Mesendoderm (in vitro differentiated cells): ENCODE measurements around the gene ABHD17C.
A peak's percentile ranks its signal among the peaks of the same experiment; 100 is the strongest.

Source experiments
- DNase-seq: peaks from one replicate; pipeline ENCODE4 v3.0.0; 2013
- H2AK5ac ChIP-seq: 2 replicates; pipeline ENCODE4 v1.6.1; 2013; ENCODE audit warnings: low read length, inconsistent platforms
- H2BK120ac ChIP-seq: 2 replicates; pipeline ENCODE4 v1.6.1; 2013; ENCODE audit warnings: low read depth, mild to moderate bottlenecking, low read length, moderate library complexity, mixed read lengths
- H2BK15ac ChIP-seq: replicated peaks from 2 replicates; pipeline ENCODE4 v1.6.1; 2013; ENCODE audit warnings: low read depth, mild to moderate bottlenecking, moderate library complexity
- H2BK5ac ChIP-seq: 2 replicates; pipeline ENCODE4 v1.6.1; 2013; ENCODE audit warnings: low read length, inconsistent platforms
- H3K18ac ChIP-seq: 2 replicates; pipeline ENCODE4 v1.6.1; 2013; ENCODE audit warnings: mild to moderate bottlenecking, low read length, mixed read lengths
- H3K23ac ChIP-seq: one replicate; pipeline ENCODE4 v1.6.1; 2013; ENCODE audit warnings: low read length
- H3K27ac ChIP-seq: 2 replicates; pipeline ENCODE4 v1.5.1; 2013; ENCODE audit warnings: low read depth, mild to moderate bottlenecking, inconsistent platforms, low read length, moderate library complexity
- H3K27me3 ChIP-seq: 2 replicates; pipeline ENCODE4 v1.6.1; 2013; ENCODE audit warnings: low read length, control low read depth, mild to moderate bottlenecking, inconsistent platforms; ENCODE audit not compliant: insufficient read depth, poor library complexity
- H3K36me3 ChIP-seq: 2 replicates; pipeline ENCODE4 v1.6.1; 2013; ENCODE audit warnings: low read length, inconsistent platforms; ENCODE audit not compliant: control insufficient read depth, insufficient read depth
- H3K4ac ChIP-seq: one replicate; pipeline ENCODE4 v1.6.1; 2013; ENCODE audit warnings: low read depth, mild to moderate bottlenecking, low read length, moderate library complexity
- H3K4me1 ChIP-seq: 2 replicates; pipeline ENCODE4 v1.6.1; 2013; ENCODE audit warnings: low read depth, low read length, inconsistent platforms; ENCODE audit not compliant: control insufficient read depth
- H3K4me2 ChIP-seq: 2 replicates; pipeline ENCODE4 v1.6.1; 2013; ENCODE audit warnings: low read length
- H3K4me3 ChIP-seq: 2 replicates; pipeline ENCODE4 v1.5.1; 2013; ENCODE audit warnings: mild to moderate bottlenecking, low read length
- H3K56ac ChIP-seq: one replicate; pipeline ENCODE4 v1.6.1; 2013; ENCODE audit warnings: low read length
- H3K79me1 ChIP-seq: 2 replicates; pipeline ENCODE4 v1.6.1; 2013; ENCODE audit warnings: low read length, inconsistent platforms
- H3K79me2 ChIP-seq: 2 replicates; pipeline ENCODE4 v1.6.1; 2013; ENCODE audit warnings: mild to moderate bottlenecking, low read length; ENCODE audit not compliant: control insufficient read depth, insufficient read depth
- H3K9ac ChIP-seq: 2 replicates; pipeline ENCODE4 v1.6.1; 2013; ENCODE audit warnings: low read length, inconsistent platforms
- H4K5ac ChIP-seq: one replicate; pipeline ENCODE4 v1.6.1; 2013; ENCODE audit warnings: low read length
- H4K8ac ChIP-seq: one replicate; pipeline ENCODE4 v1.6.1; 2013; ENCODE audit warnings: low read depth, mild to moderate bottlenecking, control low read depth, low read length, moderate library complexity
- WGBS: extraction: QIAGEN DNeasy Blood & Tissue Kit; methylation state at CpG from one replicate; pipeline ENCODE4 v1.1.7; 2013; ENCODE audit warnings: low lambda C conversion rate, missing lambda C conversion rate; ENCODE audit not compliant: insufficient coverage; ENCODE audit errors: extremely low coverage; 5-methylcytosine and 5-hydroxymethylcytosine counted together

ABHD17C gene

GRCh38 chr15:80679167-80679803 lies 15.8 kb upstream of the ABHD17C start:
- Histone ChIP-seq H3K18ac (no peak overlapping the region), H3K27me3 (no peaks in the 10 kb centered on the region), H3K4me1 (no peaks in the 10 kb centered on the region), H2BK5ac (no peak overlapping the region), H3K4ac (no peak overlapping the region), H3K79me1 (no peaks in the 10 kb centered on the region), H3K4me2 (no peak overlapping the region), H3K9ac (no peak overlapping the region), H3K36me3 (no peaks in the 10 kb centered on the region), H3K27ac (no peak overlapping the region), H2BK120ac (no peak overlapping the region), H3K4me3 (no peak overlapping the region), H4K8ac (no peak overlapping the region), H2AK5ac (no peak overlapping the region), H4K5ac (no peak overlapping the region), H2BK15ac (no peak overlapping the region), H3K23ac (no peak overlapping the region), H3K79me2 (no peaks in the 10 kb centered on the region), H3K56ac (no peak overlapping the region)
- WGBS, result no CpG with 5 or more reads among the region's 7 CpGs
- peak; percentile 54 for DNase-seq

GRCh38 chr15:80679804-80680175 lies 15.3 kb upstream of the ABHD17C start:
- no CpG with 5 or more reads among the region's 2 CpGs for WGBS
- no peaks in the 10 kb centered on the region for H3K4me1 ChIP-seq
- no peaks in the 10 kb centered on the region for H3K27me3 ChIP-seq
- no peak overlapping the region for H3K27ac ChIP-seq
- H3K79me2 ChIP-seq, result no peaks in the 10 kb centered on the region
- H3K18ac ChIP-seq, result no peak overlapping the region
- H3K9ac ChIP-seq, result no peak overlapping the region
- H2BK15ac ChIP-seq, result no peak overlapping the region
- no peak overlapping the region for H4K8ac ChIP-seq
- no peaks in the 10 kb centered on the region for H3K79me1 ChIP-seq
- H3K4me2 ChIP-seq, result no peak overlapping the region
- H2BK120ac ChIP-seq, result no peak overlapping the region
- no peak overlapping the region for H3K56ac ChIP-seq
- no peaks in the 10 kb centered on the region for H3K36me3 ChIP-seq
- no peak overlapping the region for H2AK5ac ChIP-seq
- no peak overlapping the region for H4K5ac ChIP-seq
- H3K4me3 ChIP-seq, result no peak overlapping the region
- no peak for DNase-seq
- no peak overlapping the region for H3K4ac ChIP-seq
- H2BK5ac ChIP-seq, result no peak overlapping the region
- H3K23ac ChIP-seq, result no peak overlapping the region

- Histone ChIP-seq H3K4me3 (no peak overlapping the region), H4K5ac (no peak overlapping the region), H3K4ac (no peak overlapping the region), H3K23ac (no peak overlapping the region), H2BK15ac (no peak overlapping the region), H4K8ac (no peak overlapping the region), H3K9ac (no peak overlapping the region), H3K79me2 (no peaks in the 10 kb centered on the region), H3K27ac (no peak overlapping the region), H3K4me1 (no peaks in the 10 kb centered on the region), H3K36me3 (no peaks in the 10 kb centered on the region), H3K56ac (no peak overlapping the region), H2BK5ac (no peak overlapping the region), H2AK5ac (no peak overlapping the region), H3K4me2 (no peak overlapping the region), H3K27me3 (no peaks in the 10 kb centered on the region), H2BK120ac (no peak overlapping the region), H3K79me1 (no peaks in the 10 kb centered on the region), H3K18ac (no peak overlapping the region)
- WGBS, result no CpG with 5 or more reads among the region's 4 CpGs
- no peak for DNase-seq
These were observed 12.9 kb upstream of the ABHD17C start for GRCh38 chr15:80682201-80682600.

- no peak overlapping the region for H4K8ac ChIP-seq
- no peaks in the 10 kb centered on the region for H3K27me3 ChIP-seq
- no peak overlapping the region for H3K18ac ChIP-seq
- H3K4me3 ChIP-seq, result no peak overlapping the region
- H2BK15ac ChIP-seq, result no peak overlapping the region
- H3K27ac ChIP-seq, result no peak overlapping the region
- no peak overlapping the region for H4K5ac ChIP-seq
- no peak overlapping the region for H3K56ac ChIP-seq
- H3K79me1 ChIP-seq, result no peaks in the 10 kb centered on the region
- no peak overlapping the region for H3K4me2 ChIP-seq
- H3K79me2 ChIP-seq, result no peaks in the 10 kb centered on the region
- H3K23ac ChIP-seq, result no peak overlapping the region
- H2BK5ac ChIP-seq, result no peak overlapping the region
- H3K36me3 ChIP-seq, result no peaks in the 10 kb centered on the region
- no peak overlapping the region for H3K4ac ChIP-seq
- no peak overlapping the region for H2AK5ac ChIP-seq
- H3K9ac ChIP-seq, result no peak overlapping the region
- no peak overlapping the region for H2BK120ac ChIP-seq
- DNase-seq, result no peak
- no peaks in the 10 kb centered on the region for H3K4me1 ChIP-seq
These were observed 10.4 kb upstream of the ABHD17C start for GRCh38 chr15:80684697-80685096.

GRCh38 chr15:80685628-80686027 lies 9.5 kb upstream of the ABHD17C start:
- Histone ChIP-seq H3K79me1 (no peaks in the 10 kb centered on the region), H3K4ac (no peak overlapping the region), H3K23ac (no peak overlapping the region), H3K4me2 (no peak overlapping the region), H3K9ac (no peak overlapping the region), H3K4me1 (no peaks in the 10 kb centered on the region), H3K18ac (no peak overlapping the region), H3K27me3 (no peaks in the 10 kb centered on the region), H3K27ac (no peak overlapping the region), H4K5ac (no peak overlapping the region), H2BK15ac (no peak overlapping the region), H3K4me3 (no peak overlapping the region), H2AK5ac (no peak overlapping the region), H3K56ac (no peak overlapping the region), H2BK120ac (no peak overlapping the region), H4K8ac (no peak overlapping the region), H3K79me2 (no peaks in the 10 kb centered on the region), H3K36me3 (no peaks in the 10 kb centered on the region), H2BK5ac (no peak overlapping the region)
- WGBS, result no CpG with 5 or more reads among the region's 1 CpG
- no peak for DNase-seq

- DNase-seq, result no peak
- H3K36me3 ChIP-seq, result no peaks in the 10 kb centered on the region
- no peak overlapping the region for H3K4me2 ChIP-seq
- H2BK120ac ChIP-seq, result no peak overlapping the region
- no peak overlapping the region for H3K27ac ChIP-seq
- no peak overlapping the region for H3K9ac ChIP-seq
- no peaks in the 10 kb centered on the region for H3K79me2 ChIP-seq
- no peak overlapping the region for H3K56ac ChIP-seq
- H3K27me3 ChIP-seq, result no peaks in the 10 kb centered on the region
- H2AK5ac ChIP-seq, result no peak overlapping the region
- no peak overlapping the region for H4K8ac ChIP-seq
- no peak overlapping the region for H4K5ac ChIP-seq
- no peaks in the 10 kb centered on the region for H3K4me1 ChIP-seq
- H3K23ac ChIP-seq, result no peak overlapping the region
- no peak overlapping the region for H3K18ac ChIP-seq
- H2BK5ac ChIP-seq, result no peak overlapping the region
- H2BK15ac ChIP-seq, result no peak overlapping the region
- no peak overlapping the region for H3K4me3 ChIP-seq
- H3K4ac ChIP-seq, result no peak overlapping the region
- H3K79me1 ChIP-seq, result no peaks in the 10 kb centered on the region
These were observed 5.8 kb upstream of the ABHD17C start for GRCh38 chr15:80689294-80689693.
